ENCODE measurements around the gene MXRA8. TPM values are rescaled to one million over a fixed set of nuclear protein-coding genes. Genes with fewer than 3 reads are reported as not detected.

MXRA8 gene
- total and polyA plus RNA-seq, 9 of the 15 experiments (the other 6 are each of a cell fraction or from before 2014, with no cell fraction given): 0.66 to 11.3 (median 6.3) TPM

GRCh38 chr1:1318131-1318652 lies 40.2 kb downstream of the MXRA8 start (continued):
- TF ChIP-seq KLF13 (tag; IDR thresholded peaks at IDR 0.05; ENCODE audit: borderline replicate concordance, low read depth): 0 out of 2 replicates have a peak, but pooled peaks have one; percentile 39
- TF ChIP-seq NFIC (IDR thresholded peaks at IDR 0.05): peak; percentile 66
- TF ChIP-seq HLTF (IDR thresholded peaks at IDR 0.05): no peak
- no peak for TF ChIP-seq MLX (CRISPR knock-in tag; conservative IDR thresholded peaks at IDR 0.05)
- TF ChIP-seq FOXJ3 (CRISPR knock-in tag; IDR thresholded peaks at IDR 0.05): no peak
- no peak for TF ChIP-seq TEAD4 (IDR thresholded peaks at IDR 0.05; ENCODE audit: low read length)
- no peak for TF ChIP-seq TEAD4 (CRISPR knock-in tag; IDR thresholded peaks at IDR 0.05; ENCODE audit: borderline replicate concordance)
- TF ChIP-seq ZBTB26 (CRISPR knock-in tag; IDR thresholded peaks at IDR 0.05): no peak
- TF ChIP-seq SP1 (CRISPR knock-in tag; IDR thresholded peaks at IDR 0.05): 0 out of 2 replicates have a peak, but pooled peaks have one; percentile 22
- TF ChIP-seq SMAD3 (CRISPR knock-in tag; conservative IDR thresholded peaks at IDR 0.05): no peak
- TF ChIP-seq FOXK2 (conservative IDR thresholded peaks at IDR 0.05 in 1 of 2, IDR thresholded peaks at IDR 0.05 in 1 of 2; ENCODE audit: low read depth in 2 of 2): no peak
- TF ChIP-seq ATF3 (IDR thresholded peaks at IDR 0.05): peak; percentile 94
- no peak for TF ChIP-seq ATF3 (CRISPR knock-in tag; conservative IDR thresholded peaks at IDR 0.05)
- TF ChIP-seq JUND (IDR thresholded peaks at IDR 0.05; ENCODE audit: borderline replicate concordance, low read depth, low read length): peak; percentile 98
- TF ChIP-seq JUND (tag; IDR thresholded peaks at IDR 0.05; ENCODE audit: borderline replicate concordance, low read depth, low read length): peak; percentile 95
- TF ChIP-seq FOSL1 (tag; conservative IDR thresholded peaks at IDR 0.05): peak; percentile 91
- no peak for TF ChIP-seq ZC3H4 (CRISPR knock-in tag; IDR thresholded peaks at IDR 0.05; ENCODE audit: borderline replicate concordance)
- TF ChIP-seq BHLHE40 (IDR thresholded peaks at IDR 0.05; ENCODE audit: low read length): 0 out of 2 replicates have a peak, but pooled peaks have one; percentile 35
- TF ChIP-seq PTBP1 (IDR thresholded peaks at IDR 0.05; ENCODE audit: low read depth, low read length): no peak
- no peak for TF ChIP-seq ZNF3 (CRISPR knock-in tag; IDR thresholded peaks at IDR 0.05)
- TF ChIP-seq MAZ (CRISPR knock-in tag; conservative IDR thresholded peaks at IDR 0.05 in 1 of 2, IDR thresholded peaks at IDR 0.05 in 1 of 2): no peak
- no peak for TF ChIP-seq ZNF217 (CRISPR knock-in tag; IDR thresholded peaks at IDR 0.05)
- TF ChIP-seq DIDO1 (tag; IDR thresholded peaks at IDR 0.05; ENCODE audit: low read depth): no peak
- no peak for TF ChIP-seq ATF4 (CRISPR knock-in tag; IDR thresholded peaks at IDR 0.05)
- TF ChIP-seq ELK1 (CRISPR knock-in tag; IDR thresholded peaks at IDR 0.05): no peak
